Measurements from ENCODE around the gene TUBGCP5. TPM values are rescaled to one million over a fixed set of nuclear protein-coding genes. Genes with fewer than 3 reads are reported as not detected.

TUBGCP5 gene
- total RNA-seq, 1 donor from 2014 or later = 17.1 TPM

DNA sequence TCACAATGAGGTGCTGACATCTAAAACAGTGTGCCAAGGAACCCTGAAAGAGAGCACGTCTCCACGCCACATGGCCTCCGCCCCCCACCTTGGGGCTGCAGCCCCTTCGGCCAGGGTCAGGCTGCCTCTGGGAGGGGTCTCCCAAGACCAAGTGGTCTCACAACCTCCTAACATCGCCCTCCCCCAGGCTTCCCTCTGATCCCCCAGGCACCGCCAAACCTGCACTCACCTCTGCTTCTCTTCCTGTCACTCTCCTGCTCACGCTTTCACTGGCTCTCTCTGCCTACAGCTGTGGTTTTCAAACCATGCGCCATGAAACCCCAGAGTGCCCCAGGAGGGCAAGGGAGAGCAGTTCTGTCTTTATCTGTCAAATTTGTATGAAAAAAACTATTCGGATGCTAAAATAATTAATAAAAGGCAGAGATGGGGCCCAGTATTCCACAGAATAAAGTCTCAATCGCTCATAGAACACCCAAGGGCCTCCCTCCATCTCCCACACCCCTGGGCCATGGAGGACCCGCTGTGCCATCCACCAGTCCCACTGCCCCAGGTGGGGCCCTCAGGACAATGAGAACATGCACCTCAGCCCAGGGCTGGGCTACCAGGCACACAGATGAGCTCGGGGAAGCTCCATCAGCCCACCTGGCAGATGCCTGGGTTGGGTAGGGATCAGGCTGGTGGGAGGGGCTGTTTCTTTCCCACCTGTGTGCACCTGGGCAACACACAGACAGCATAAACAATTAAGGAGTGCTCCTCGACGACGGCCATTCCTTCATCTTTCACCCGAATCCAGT is 80.7 kb downstream of the TUBGCP5 start:
- Histone ChIP-seq H3K36me3 (no peaks in the 10 kb centered on the region), H3K9me3 (no peaks in the 10 kb centered on the region), H3K4me1 (peaks cover 48 to 76% of the 10 kb centered on the region in 2 donors), H3K27me3 (no peaks in the 10 kb centered on the region), H3K4me3 (no peak overlapping the region), H3K27ac (peak overlapping the region; percentile 84 to 88)
- DNase-seq (ENCODE audit: low spot score in 2 of 2) = peak in 1 of 2 donors; percentile 57
- intact Hi-C loops (cut with DNase I) = no loop called here
- TF ChIP-seq, protein P1, sequence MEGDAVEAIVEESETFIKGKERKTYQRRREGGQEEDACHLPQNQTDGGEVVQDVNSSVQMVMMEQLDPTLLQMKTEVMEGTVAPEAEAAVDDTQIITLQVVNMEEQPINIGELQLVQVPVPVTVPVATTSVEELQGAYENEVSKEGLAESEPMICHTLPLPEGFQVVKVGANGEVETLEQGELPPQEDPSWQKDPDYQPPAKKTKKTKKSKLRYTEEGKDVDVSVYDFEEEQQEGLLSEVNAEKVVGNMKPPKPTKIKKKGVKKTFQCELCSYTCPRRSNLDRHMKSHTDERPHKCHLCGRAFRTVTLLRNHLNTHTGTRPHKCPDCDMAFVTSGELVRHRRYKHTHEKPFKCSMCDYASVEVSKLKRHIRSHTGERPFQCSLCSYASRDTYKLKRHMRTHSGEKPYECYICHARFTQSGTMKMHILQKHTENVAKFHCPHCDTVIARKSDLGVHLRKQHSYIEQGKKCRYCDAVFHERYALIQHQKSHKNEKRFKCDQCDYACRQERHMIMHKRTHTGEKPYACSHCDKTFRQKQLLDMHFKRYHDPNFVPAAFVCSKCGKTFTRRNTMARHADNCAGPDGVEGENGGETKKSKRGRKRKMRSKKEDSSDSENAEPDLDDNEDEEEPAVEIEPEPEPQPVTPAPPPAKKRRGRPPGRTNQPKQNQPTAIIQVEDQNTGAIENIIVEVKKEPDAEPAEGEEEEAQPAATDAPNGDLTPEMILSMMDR (IDR thresholded peaks at IDR 0.05) = no peak

DNA sequence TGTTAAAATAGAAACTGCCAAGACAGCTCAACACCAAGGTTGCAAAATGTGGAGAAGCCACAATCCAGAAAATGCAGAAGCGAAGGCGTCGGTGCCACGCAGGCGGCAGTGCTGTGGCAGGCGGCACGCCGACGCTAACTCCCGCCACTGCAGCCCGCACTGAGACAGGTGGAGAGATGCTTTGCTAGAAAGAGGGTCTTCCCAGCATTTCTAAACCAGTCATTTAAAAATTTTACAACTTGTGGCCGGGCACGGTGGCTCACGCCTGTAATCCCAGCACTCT is 82.5 kb downstream of the TUBGCP5 start:
- Histone ChIP-seq H3K27me3 (no peaks in the 10 kb centered on the region), H3K4me3 (no peak overlapping the region), H3K4me1 (peaks cover 41 to 75% of the 10 kb centered on the region in 2 donors), H3K9me3 (no peaks in the 10 kb centered on the region), H3K27ac (peak overlapping the region; percentile 61 to 69), H3K36me3 (no peaks in the 10 kb centered on the region)
- no peak for DNase-seq (ENCODE audit: low spot score in 2 of 2)
- TF ChIP-seq, protein P1 (IDR thresholded peaks at IDR 0.05) = no peak
- intact Hi-C loops (cut with DNase I) = no loop called here

DNA sequence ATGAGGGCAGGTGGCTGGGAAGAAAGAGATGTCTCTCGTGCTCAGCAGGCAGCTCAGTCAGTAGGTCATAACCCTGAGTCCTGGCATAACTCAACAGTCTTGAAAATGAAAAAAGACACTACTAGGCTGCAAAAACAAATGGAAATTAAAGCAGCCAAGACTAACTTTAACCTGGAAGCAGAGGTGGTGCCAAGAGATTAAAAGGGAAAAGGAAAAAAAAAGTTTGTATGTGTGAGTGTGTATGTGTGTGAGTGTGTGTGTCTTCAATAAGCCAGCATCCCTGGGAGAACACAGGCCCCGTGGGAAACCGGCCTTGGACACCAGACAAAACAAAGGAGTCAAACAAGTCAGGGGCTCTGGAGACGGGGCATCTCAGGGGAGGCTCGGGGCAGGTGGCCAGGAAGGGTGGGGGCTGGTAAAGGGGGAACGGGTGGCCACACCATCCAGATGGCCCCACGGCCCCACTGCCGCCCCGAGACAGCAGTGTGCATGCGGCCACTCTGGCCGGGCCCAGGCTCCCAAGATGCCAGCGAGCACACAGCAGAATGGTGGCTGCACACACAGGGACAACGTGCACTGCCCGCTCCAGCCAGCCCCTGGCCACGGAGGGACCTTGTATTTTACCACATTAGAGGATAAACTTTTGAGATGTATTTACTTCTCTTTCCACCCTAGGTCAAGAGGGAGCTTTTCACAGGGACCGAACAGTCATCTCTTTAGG is 83.0 kb downstream of the TUBGCP5 start:
- Histone ChIP-seq H3K27me3 (no peaks in the 10 kb centered on the region), H3K4me1 (peaks cover 43 to 75% of the 10 kb centered on the region in 2 donors), H3K27ac (peak overlapping the region; percentile 61 to 69), H3K36me3 (no peaks in the 10 kb centered on the region), H3K4me3 (peak overlapping the region in 1 of 2 donors; percentile 28), H3K9me3 (no peaks in the 10 kb centered on the region)
- intact Hi-C loops (cut with DNase I) = no loop called here
- TF ChIP-seq, protein P1 (IDR thresholded peaks at IDR 0.05) = no peak
- no peak for DNase-seq (ENCODE audit: low spot score in 2 of 2)

DNA sequence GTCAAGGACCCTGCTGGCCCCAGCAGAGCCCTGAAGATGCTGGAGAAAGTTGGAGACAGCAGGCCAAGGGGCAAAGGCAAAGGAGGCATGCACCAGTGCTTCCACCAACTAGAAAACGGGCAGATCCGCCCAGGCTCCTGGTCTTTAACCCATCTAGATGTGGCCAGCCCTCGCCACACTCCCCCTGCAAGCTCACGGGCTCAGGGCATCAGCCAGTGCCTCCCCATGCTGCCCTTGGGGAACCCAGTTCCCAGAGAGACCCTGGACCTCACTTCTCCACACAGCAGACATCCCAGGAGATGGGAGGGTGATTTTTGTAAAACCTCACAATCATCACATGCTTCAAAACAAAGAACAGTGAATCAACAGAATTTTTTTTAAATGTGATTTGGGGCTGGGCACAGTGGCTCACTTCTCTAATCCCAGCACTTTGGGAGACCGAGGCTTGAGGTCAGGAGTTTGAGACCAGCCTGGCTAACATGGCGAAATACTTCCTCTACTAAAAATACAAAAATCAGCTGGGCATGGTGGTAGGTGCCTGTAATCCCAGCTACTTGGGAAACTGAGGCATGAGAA is 83.7 kb downstream of the TUBGCP5 start:
- Histone ChIP-seq H3K36me3 (no peaks in the 10 kb centered on the region), H3K27ac (peak overlapping the region; percentile 61 to 69), H3K4me1 (peaks cover 36 to 75% of the 10 kb centered on the region in 2 donors), H3K27me3 (no peaks in the 10 kb centered on the region), H3K9me3 (no peaks in the 10 kb centered on the region), H3K4me3 (peak overlapping the region in 1 of 2 donors; percentile 28)
- intact Hi-C loops (cut with DNase I) = no loop called here
- TF ChIP-seq, protein P1 (IDR thresholded peaks at IDR 0.05) = no peak
- DNase-seq (ENCODE audit: low spot score in 2 of 2) = no peak

DNA sequence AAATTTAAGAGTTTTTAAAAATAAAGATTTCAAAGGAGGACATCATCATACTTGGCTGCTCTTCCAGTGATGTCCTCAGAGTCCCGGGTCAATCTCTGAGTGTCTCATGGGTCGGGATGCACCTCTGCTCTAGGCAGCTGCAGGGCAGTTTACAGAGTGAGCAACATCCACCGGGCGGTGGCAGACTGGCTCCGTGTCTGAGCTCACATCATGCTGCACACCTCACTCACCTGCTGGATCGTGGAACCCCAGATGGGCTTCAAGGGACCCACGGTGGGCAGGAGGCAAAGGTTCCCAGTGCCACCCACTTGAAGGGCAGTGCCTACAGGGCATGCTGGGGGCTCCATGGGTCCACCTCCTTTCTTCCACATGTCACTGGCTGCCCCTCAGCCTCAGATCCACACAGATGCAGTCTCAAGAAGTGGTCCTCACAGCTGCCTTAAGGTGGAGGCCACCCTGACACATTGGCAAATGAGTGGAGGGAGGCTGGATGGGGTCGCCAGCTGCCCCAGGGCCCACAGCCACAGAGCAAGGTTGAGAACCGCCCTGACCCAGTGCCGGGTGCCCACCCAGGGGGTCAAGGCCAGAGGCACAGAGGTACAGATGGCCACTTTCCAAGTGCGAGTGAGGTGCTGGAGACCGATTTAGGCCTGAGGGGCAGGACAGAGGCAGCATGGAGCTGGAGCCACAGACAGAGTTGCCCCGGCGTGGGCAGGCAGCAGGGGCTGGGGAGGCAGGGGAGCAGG is 84.4 kb downstream of the TUBGCP5 start:
- Histone ChIP-seq H3K27ac (peak overlapping the region; percentile 61 to 69), H3K4me3 (no peak overlapping the region), H3K4me1 (peaks cover 29 to 71% of the 10 kb centered on the region in 2 donors), H3K36me3 (no peaks in the 10 kb centered on the region), H3K27me3 (no peaks in the 10 kb centered on the region), H3K9me3 (no peaks in the 10 kb centered on the region)
- intact Hi-C loops (cut with DNase I) = no loop called here
- TF ChIP-seq, protein P1 (IDR thresholded peaks at IDR 0.05) = peak in 1 of 3 experiments; percentile 26
- DNase-seq (ENCODE audit: low spot score in 2 of 2) = no peak
